Panc1 (cell line): ENCODE data around the gene SMAP2. TPM values are rescaled to one million over a fixed set of nuclear protein-coding genes. Genes with fewer than 3 reads are reported as not detected.
"Not testable (repeated sequence)": the region's sequence is repeated elsewhere in the genome, so short reads cannot be mapped to it uniquely, and the experiment has no call there.

Experiments used
- ATAC-seq: fragments of 200-7000 bp; cut with Tn5 transposase; 2 replicates; pipeline ENCODE4 v1.9.1; 2020; ENCODE audit warnings: mild to moderate bottlenecking, moderate library complexity
- BruUV-seq: library from RNA; stranded (reverse); fragments of 400-500 nt; replicated peaks from 2 replicates; lab custom pipeline; 2021; lab: Mats Ljungman, UMichigan
- CTCF ChIA-PET: fragments of 300-600 bp; sonication (Branson Sonifier 250); formaldehyde crosslinking; loops from one replicate; lab custom pipeline; 2022; ENCODE audit warnings: antibody characterized with exemption; lab: Charles Lee
- POLR2A ChIA-PET: fragments of 300-600 bp; sonication (Branson Sonifier 250); formaldehyde crosslinking; loops from one replicate; lab custom pipeline; 2022; ENCODE audit warnings: antibody characterized with exemption; lab: Charles Lee
- DNase-seq: peaks from one replicate; pipeline ENCODE4 v3.0.0-alpha.2; 2010; ENCODE audit warnings: low read depth, low spot score
- H3K27ac ChIP-seq: 2 replicates; pipeline ENCODE4 v1.5.1; 2011; ENCODE audit warnings: mild to moderate bottlenecking, low read length, inconsistent platforms
- H3K27me3 ChIP-seq: fragments of 200-500 bp; sonication (Bioruptor generic); 2 replicates; pipeline ENCODE4 v1.6.0; 2014; ENCODE audit warnings: low read length, inconsistent platforms; ENCODE audit not compliant: control insufficient read depth, insufficient read depth
- H3K36me3 ChIP-seq: fragments of 200-500 bp; sonication (Bioruptor generic); 2 replicates; pipeline ENCODE4 v1.5.1; 2014; ENCODE audit warnings: inconsistent platforms, mild to moderate bottlenecking, low read length, moderate library complexity; ENCODE audit not compliant: control insufficient read depth, insufficient read depth
- H3K4me1 ChIP-seq: 2 replicates; pipeline ENCODE4 v1.5.1; 2011; ENCODE audit warnings: inconsistent platforms, mild to moderate bottlenecking, low read length, moderate library complexity; ENCODE audit not compliant: control insufficient read depth, insufficient read depth
- H3K4me3 ChIP-seq, 2 experiments: 2 replicates each; pipeline ENCODE4 v1.5.1; 2011 to 2012; ENCODE audit warnings: low read depth in 2 of 2, low read length in 2 of 2, mild to moderate bottlenecking in 2 of 2, inconsistent platforms in 1 of 2, moderate library complexity in 1 of 2
- H3K9me3 ChIP-seq: fragments of 200-500 bp; sonication (Bioruptor generic); 2 replicates; pipeline ENCODE4 v1.5.1; 2014; ENCODE audit warnings: low read depth, mild to moderate bottlenecking, inconsistent platforms, low read length, moderate library complexity; ENCODE audit not compliant: control insufficient read depth, insufficient read depth
- POLR2AphosphoS5 ChIP-seq: IDR thresholded peaks from 2 replicates; pipeline ENCODE4 v1.6.1; 2012; ENCODE audit warnings: mild to moderate bottlenecking, low read depth, low read length, moderate library complexity
- SIN3A ChIP-seq: IDR thresholded peaks from 2 replicates; pipeline ENCODE4 v1.6.1; 2012; ENCODE audit warnings: low read depth, mild to moderate bottlenecking, low read length, moderate library complexity, borderline replicate concordance; ENCODE audit not compliant: insufficient read depth
- TCF7L2 ChIP-seq: IDR thresholded peaks from 2 replicates; pipeline ENCODE4 v1.6.1; 2011; ENCODE audit warnings: mild to moderate bottlenecking, low read depth, low read length, inconsistent platforms
- in situ Hi-C: cut with HindIII; loops from 2 replicates; pipeline ENCODE4 v1.10.0; 2016; ENCODE audit warnings: low sequenced_read_pairs, low pct_unique_long_range_greater_than_20kb
- intact Hi-C: fragments of 100-400 bp; cut with micrococcal nuclease; formaldehyde crosslinking; loops from one replicate; pipeline ENCODE4 v1.10.0; 2022; ENCODE audit not compliant: unreplicated experiment
- total RNA-seq: library from RNA; stranded (reverse); gene quantifications from one replicate; pipeline ENCODE4 v1.2.1, GENCODE V29; 2021; ENCODE audit not compliant: unreplicated experiment
- TF ChIP-seq, protein P1 (sequence below), 2 experiments: IDR thresholded peaks; 2 replicates each; pipeline ENCODE4 v1.6.1; 2011 to 2012; ENCODE audit warnings: low read depth in 2 of 2, control low read depth in 1 of 2, low read length in 1 of 2, mild to moderate bottlenecking in 1 of 2, moderate library complexity in 1 of 2; ENCODE audit not compliant: insufficient read depth in 1 of 2
- TF ChIP-seq, protein P2 (sequence below): fragments of 450-650 bp; IDR thresholded peaks from 2 replicates; pipeline ENCODE4 v1.5.1; 2017; ENCODE audit warnings: mild to moderate bottlenecking

Gene SMAP2
- total RNA-seq, 1 experiment from 2014 or later, result 21.5 TPM

DNA sequence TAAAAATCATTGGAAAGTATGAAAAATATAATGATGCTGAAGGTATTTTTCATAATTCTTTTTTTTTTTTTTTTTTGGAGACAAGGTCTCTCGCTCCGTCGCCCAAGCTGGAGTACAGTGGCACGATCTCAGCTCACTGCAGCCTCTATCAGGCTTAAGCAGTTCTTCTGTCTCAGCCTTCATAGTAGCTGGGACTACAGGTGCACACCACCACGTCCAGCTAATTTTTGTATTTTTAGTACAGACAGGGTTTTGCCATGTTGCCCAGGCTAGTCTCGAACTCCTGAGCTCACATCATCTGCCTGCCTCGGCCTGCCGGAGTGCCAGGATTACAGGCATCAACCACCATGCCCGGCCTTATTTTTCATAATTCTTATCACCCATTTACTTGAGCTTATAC is 13.3 kb downstream of the SMAP2 start:
- H3K36me3 ChIP-seq, result no peaks in the 10 kb centered on the region
- ChIA-PET POLR2A (no interaction called here), CTCF (no interaction called here)
- intact Hi-C loops (no loop called here), in situ Hi-C loops (no loop called here)
- peaks cover 49% of the 10 kb centered on the region for H3K4me1 ChIP-seq
- no peaks in the 10 kb centered on the region for H3K27me3 ChIP-seq
- DNase-seq (no peak), ATAC-seq (no peak)
- no peaks in the 10 kb centered on the region for H3K9me3 ChIP-seq
- BruUV-seq, result no TSS peak
- H3K4me3 ChIP-seq, result no peak overlapping the region
- TF ChIP-seq POLR2AphosphoS5, result no peak
- TF ChIP-seq, protein P1, sequence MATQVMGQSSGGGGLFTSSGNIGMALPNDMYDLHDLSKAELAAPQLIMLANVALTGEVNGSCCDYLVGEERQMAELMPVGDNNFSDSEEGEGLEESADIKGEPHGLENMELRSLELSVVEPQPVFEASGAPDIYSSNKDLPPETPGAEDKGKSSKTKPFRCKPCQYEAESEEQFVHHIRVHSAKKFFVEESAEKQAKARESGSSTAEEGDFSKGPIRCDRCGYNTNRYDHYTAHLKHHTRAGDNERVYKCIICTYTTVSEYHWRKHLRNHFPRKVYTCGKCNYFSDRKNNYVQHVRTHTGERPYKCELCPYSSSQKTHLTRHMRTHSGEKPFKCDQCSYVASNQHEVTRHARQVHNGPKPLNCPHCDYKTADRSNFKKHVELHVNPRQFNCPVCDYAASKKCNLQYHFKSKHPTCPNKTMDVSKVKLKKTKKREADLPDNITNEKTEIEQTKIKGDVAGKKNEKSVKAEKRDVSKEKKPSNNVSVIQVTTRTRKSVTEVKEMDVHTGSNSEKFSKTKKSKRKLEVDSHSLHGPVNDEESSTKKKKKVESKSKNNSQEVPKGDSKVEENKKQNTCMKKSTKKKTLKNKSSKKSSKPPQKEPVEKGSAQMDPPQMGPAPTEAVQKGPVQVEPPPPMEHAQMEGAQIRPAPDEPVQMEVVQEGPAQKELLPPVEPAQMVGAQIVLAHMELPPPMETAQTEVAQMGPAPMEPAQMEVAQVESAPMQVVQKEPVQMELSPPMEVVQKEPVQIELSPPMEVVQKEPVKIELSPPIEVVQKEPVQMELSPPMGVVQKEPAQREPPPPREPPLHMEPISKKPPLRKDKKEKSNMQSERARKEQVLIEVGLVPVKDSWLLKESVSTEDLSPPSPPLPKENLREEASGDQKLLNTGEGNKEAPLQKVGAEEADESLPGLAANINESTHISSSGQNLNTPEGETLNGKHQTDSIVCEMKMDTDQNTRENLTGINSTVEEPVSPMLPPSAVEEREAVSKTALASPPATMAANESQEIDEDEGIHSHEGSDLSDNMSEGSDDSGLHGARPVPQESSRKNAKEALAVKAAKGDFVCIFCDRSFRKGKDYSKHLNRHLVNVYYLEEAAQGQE (IDR thresholded peaks at IDR 0.05; ENCODE audit: insufficient read depth in 1 of 2, low read depth in 2 of 2, low read length in 1 of 2), result no peak
- no peak for TF ChIP-seq SIN3A
- TF ChIP-seq TCF7L2, result no peak
- TF ChIP-seq, protein P2, sequence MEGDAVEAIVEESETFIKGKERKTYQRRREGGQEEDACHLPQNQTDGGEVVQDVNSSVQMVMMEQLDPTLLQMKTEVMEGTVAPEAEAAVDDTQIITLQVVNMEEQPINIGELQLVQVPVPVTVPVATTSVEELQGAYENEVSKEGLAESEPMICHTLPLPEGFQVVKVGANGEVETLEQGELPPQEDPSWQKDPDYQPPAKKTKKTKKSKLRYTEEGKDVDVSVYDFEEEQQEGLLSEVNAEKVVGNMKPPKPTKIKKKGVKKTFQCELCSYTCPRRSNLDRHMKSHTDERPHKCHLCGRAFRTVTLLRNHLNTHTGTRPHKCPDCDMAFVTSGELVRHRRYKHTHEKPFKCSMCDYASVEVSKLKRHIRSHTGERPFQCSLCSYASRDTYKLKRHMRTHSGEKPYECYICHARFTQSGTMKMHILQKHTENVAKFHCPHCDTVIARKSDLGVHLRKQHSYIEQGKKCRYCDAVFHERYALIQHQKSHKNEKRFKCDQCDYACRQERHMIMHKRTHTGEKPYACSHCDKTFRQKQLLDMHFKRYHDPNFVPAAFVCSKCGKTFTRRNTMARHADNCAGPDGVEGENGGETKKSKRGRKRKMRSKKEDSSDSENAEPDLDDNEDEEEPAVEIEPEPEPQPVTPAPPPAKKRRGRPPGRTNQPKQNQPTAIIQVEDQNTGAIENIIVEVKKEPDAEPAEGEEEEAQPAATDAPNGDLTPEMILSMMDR, result no peak
- H3K27ac ChIP-seq, result no peak overlapping the region

DNA sequence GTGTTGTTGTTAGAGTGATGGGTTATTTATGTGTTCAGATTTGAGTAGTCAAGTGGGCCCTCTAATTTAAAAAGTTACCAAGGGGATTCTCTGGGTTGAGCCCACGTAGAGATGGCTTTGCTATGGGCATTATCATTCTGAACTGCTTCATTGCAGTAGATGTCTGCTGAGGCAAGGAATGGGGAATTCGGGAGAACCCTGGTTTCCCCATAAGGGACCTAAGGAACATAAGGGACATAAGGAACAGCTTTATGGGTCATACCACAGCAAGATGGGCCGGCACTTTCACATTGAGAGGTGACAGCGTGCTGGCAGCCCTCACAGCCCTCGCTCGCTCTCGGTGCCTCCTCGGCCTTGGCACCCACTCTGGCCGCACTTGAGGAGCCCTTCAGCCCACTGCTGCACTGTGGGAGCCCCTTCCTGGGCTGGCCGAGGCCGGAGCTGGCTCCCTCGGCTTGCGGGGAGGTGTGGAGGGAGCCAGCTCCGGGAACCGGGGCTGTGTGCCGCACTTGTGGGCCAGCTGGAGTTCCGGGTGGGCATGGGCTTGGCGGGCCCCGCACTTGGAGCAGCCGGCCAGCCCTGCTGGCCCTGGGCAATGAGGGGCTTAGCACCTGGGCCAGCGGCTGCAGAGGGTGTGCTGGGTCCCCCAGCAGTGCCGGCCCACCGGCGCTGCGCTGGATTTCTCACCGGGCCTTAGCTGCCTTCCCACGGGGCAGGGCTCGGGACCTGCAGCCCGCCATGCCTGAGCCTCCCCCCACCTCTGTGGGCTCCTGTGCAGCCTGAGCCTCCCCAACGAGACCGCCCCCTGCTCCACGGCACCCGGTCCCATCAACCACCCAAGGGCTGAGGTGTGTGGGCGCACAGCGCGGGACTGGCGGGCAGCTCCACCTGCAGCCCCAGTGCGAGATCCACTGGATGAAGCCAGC is 14.1 kb downstream of the SMAP2 start:
- BruUV-seq, result not testable (repeated sequence)
- POLR2A ChIA-PET, result interaction anchor here (0.6 kb wide), 1 partner anchor 261 kb away, joined by 12 read pairs; no protein-coding TSS in a partner anchor

DNA sequence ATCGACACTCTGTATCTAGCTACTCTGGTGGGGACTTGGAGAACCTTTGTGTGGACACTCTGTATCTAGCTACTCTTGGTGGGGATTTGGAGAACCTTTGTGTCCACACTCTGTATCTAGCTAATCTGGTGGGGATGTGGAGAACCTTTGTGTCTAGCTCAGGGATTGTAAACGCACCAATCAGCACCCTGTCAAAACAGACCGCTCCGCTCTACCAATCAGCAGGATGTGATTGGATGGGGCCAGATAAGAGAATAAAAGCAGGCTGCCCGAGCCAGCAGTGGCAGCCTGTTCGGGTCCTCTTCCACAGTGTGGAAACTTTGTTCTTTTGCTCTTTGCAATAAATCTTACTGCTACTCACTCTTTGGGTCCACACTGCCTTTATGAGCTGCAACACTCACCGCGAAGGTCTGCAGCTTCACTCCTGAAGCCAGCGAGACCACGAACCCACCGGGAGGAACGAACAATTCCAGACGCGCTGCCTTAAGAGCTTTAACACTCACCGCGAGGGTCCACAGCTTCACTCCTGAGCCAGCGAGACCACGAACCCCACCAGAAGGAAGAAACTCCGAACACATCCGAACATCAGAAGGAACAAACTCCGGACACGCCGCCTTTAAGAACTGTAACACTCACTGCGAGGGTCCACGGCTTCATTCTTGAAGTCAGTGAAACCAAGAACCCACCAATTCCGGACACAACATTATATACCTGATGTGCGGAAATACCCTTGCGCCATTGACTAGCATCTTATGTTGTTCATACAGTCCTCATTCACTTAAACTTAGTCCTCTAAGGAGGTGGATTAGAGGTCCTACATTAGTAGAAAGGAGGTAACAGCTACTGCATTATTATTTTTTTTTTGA is 15.2 kb downstream of the SMAP2 start:
- H3K9me3 ChIP-seq, CTCF ChIA-PET: not testable (repeated sequence)
- POLR2A ChIA-PET, result interaction anchor here (0.6 kb wide), 1 partner anchor 262 kb away, joined by 12 read pairs; no protein-coding TSS in a partner anchor

More for the DNA sequence above, 14.1 kb downstream of the SMAP2 start:
- H3K4me1 ChIP-seq, result peaks cover 41% of the 10 kb centered on the region
- H3K9me3 ChIP-seq, H3K36me3 ChIP-seq, H3K27ac ChIP-seq, in situ Hi-C loops, CTCF ChIA-PET, H3K27me3 ChIP-seq, intact Hi-C loops, ATAC-seq, H3K4me3 ChIP-seq, DNase-seq: not testable (repeated sequence)

More for the DNA sequence above, 15.2 kb downstream of the SMAP2 start:
- in situ Hi-C loops, intact Hi-C loops, DNase-seq, BruUV-seq, ATAC-seq, H3K27ac ChIP-seq, H3K4me3 ChIP-seq, H3K36me3 ChIP-seq, H3K27me3 ChIP-seq: not testable (repeated sequence)
- H3K4me1 ChIP-seq, result peaks cover 30% of the 10 kb centered on the region
